Measurements from ENCODE around the gene KIF16B.

DNA sequence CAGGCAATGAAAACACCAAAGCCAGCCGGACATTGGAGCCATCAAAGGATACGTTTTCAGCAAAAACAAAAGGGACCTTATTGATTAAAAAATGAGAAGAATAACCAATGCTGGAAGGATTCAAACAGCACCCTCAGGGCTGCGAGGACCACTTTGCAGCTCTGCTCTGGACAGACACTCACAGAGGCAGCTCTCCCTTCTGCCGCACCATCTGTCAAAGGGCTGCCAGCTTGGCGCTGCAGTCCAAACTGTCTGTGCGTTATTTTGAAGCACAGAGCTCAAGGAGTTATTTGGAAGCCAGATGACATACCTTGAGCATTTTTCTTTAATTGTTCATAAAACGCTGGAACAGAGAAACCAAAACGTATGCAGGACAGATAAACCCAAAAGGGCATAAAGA is 85.2 kb downstream of the KIF16B start:
- no peak for TF ChIP-seq EZH2 (IDR thresholded peaks at IDR 0.05; ENCODE audit: borderline replicate concordance, low read depth, low read length, severe bottlenecking)
- TF ChIP-seq, protein P1, sequence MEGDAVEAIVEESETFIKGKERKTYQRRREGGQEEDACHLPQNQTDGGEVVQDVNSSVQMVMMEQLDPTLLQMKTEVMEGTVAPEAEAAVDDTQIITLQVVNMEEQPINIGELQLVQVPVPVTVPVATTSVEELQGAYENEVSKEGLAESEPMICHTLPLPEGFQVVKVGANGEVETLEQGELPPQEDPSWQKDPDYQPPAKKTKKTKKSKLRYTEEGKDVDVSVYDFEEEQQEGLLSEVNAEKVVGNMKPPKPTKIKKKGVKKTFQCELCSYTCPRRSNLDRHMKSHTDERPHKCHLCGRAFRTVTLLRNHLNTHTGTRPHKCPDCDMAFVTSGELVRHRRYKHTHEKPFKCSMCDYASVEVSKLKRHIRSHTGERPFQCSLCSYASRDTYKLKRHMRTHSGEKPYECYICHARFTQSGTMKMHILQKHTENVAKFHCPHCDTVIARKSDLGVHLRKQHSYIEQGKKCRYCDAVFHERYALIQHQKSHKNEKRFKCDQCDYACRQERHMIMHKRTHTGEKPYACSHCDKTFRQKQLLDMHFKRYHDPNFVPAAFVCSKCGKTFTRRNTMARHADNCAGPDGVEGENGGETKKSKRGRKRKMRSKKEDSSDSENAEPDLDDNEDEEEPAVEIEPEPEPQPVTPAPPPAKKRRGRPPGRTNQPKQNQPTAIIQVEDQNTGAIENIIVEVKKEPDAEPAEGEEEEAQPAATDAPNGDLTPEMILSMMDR (IDR thresholded peaks at IDR 0.05; ENCODE audit: borderline replicate concordance, extremely low read depth, low read length, poor library complexity, severe bottlenecking): no peak

Measured in DND-41 (cell line).